Liver (tissue), 9 donors: ENCODE measurements around the gene TMSB4X. TPM values are rescaled to one million over a fixed set of nuclear protein-coding genes. Genes with fewer than 3 reads are reported as not detected.
"Not testable (repeated sequence)": the region's sequence is repeated elsewhere in the genome, so short reads cannot be mapped to it uniquely, and the experiment has no call there.

Experiments used
- DNase-seq: peaks from one replicate; pipeline ENCODE4 v3.0.0-alpha.2; 2017; ENCODE audit warnings: low spot score
- H3K27ac ChIP-seq, 2 donors: one replicate each; pipeline ENCODE4 v1.7.0; 2013; ENCODE audit warnings: inconsistent platforms in 2 of 2, low read length in 2 of 2, control low read depth in 1 of 2, low read depth in 1 of 2, mild to moderate bottlenecking in 1 of 2
- H3K27me3 ChIP-seq, 4 donors: one replicate each; pipeline versions ENCODE4 v1.6.1 to v1.7.0; 2013; ENCODE audit warnings: low read length in 3 of 4, inconsistent platforms in 1 of 4, mild to moderate bottlenecking in 1 of 4, moderate library complexity in 1 of 4; ENCODE audit not compliant: control insufficient read depth in 4 of 4, insufficient read depth in 4 of 4
- H3K36me3 ChIP-seq, 4 donors: one replicate each; pipeline versions ENCODE4 v1.6.1 to v1.7.0; 2013; ENCODE audit warnings: low read length in 3 of 4, mild to moderate bottlenecking in 3 of 4, low read depth in 1 of 4, moderate library complexity in 1 of 4; ENCODE audit not compliant: control insufficient read depth in 4 of 4, insufficient read depth in 3 of 4
- H3K4me1 ChIP-seq, 4 donors: one replicate each; pipeline versions ENCODE4 v1.6.1 to v1.7.0; 2013; ENCODE audit warnings: low read length in 3 of 4, mild to moderate bottlenecking in 3 of 4, moderate library complexity in 1 of 4; ENCODE audit not compliant: control insufficient read depth in 4 of 4, insufficient read depth in 4 of 4
- H3K4me3 ChIP-seq, 3 donors: one replicate each; pipeline versions ENCODE4 v1.6.1 to v1.7.0; 2013; ENCODE audit warnings: low read length in 3 of 3, control low read depth in 1 of 3, low read depth in 1 of 3, mild to moderate bottlenecking in 1 of 3
- H3K9ac ChIP-seq, 2 donors: one replicate each; pipeline ENCODE4 v1.7.0; 2013; ENCODE audit warnings: low read length in 2 of 2, mild to moderate bottlenecking in 2 of 2, moderate library complexity in 2 of 2, control low read depth in 1 of 2, low read depth in 1 of 2
- H3K9me3 ChIP-seq, 4 donors: one replicate each; pipeline versions ENCODE4 v1.6.1 to v1.7.0; 2013; ENCODE audit warnings: low read length in 3 of 4; ENCODE audit not compliant: control insufficient read depth in 4 of 4
- EGR1 ChIP-seq, 2 donors: IDR thresholded peaks; 2 replicates each; pipeline ENCODE4 v1.6.1; 2016 to 2018; ENCODE audit warnings: antibody characterized with exemption in 2 of 2, low read depth in 2 of 2
- FOXA1 ChIP-seq: IDR thresholded peaks from 2 replicates; pipeline ENCODE4 v1.6.1; 2016; ENCODE audit warnings: antibody characterized with exemption
- GABPA ChIP-seq, 2 donors: IDR thresholded peaks in 1 of 2; conservative IDR thresholded peaks in 1 of 2; 2 replicates each; pipeline ENCODE4 v1.6.1; 2016; ENCODE audit warnings: antibody characterized with exemption in 2 of 2, mild to moderate bottlenecking in 1 of 2, moderate library complexity in 1 of 2
- JUND ChIP-seq, 2 donors: IDR thresholded peaks; 2 replicates each; pipeline ENCODE4 v1.6.1; 2016; ENCODE audit warnings: antibody characterized with exemption in 2 of 2
- MAX ChIP-seq: IDR thresholded peaks from 2 replicates; pipeline ENCODE4 v1.6.1; 2016; ENCODE audit warnings: antibody characterized with exemption
- WGBS: extraction: QIAGEN DNeasy Blood & Tissue Kit; methylation state at CpG from one replicate; pipeline ENCODE4 v1.1.7; 2013; 5-methylcytosine and 5-hydroxymethylcytosine counted together
- polyA plus RNA-seq, 2 donors: library from polyadenylated mRNA; stranded (reverse) in 1 of 2; unstranded in 1 of 2; fragments of 200-250 nt in 1 of 2; fragments of >200 nt in 1 of 2; fragmentation: Nextera tagmentation in 1 of 2; extraction: Ambion mirVana in 1 of 2; gene quantifications; one replicate each; pipeline versions ENCODE4 v1.2.1 to v1.2.3, GENCODE V29; 2013 to 2015
- total RNA-seq, 2 donors: library from RNA; depleted of rRNA; stranded (reverse); fragments of >200 nt; gene quantifications; one replicate each; pipeline ENCODE4 v1.2.3, GENCODE V29; 2014
- donor health status: healthy.
- donor health status: healthy.
- donor health status: healthy.
- donor health status: healthy.
- donor health status: healthy.

The TMSB4X gene
- total and polyA plus RNA-seq, 4 donors, result 658 to 1,704 (median 816) TPM

GRCh38 chrX:12934850-12935249, 40.1 kb upstream of the TMSB4X start:
- Histone ChIP-seq H3K36me3 (no peaks in the 10 kb centered on the region), H3K9me3 (no peaks in the 10 kb centered on the region), H3K4me1 (no peaks in the 10 kb centered on the region), H3K27ac (no peak overlapping the region), H3K4me3 (no peak overlapping the region), H3K9ac (no peak overlapping the region), H3K27me3 (no peaks in the 10 kb centered on the region)
- 92% methylated on average over 5 of the region's 5 CpGs for WGBS
- no peak for TF ChIP-seq EGR1 (IDR thresholded peaks at IDR 0.05; ENCODE audit: low read depth in 2 of 2)
- no peak for TF ChIP-seq FOXA1
- TF ChIP-seq MAX, result no peak
- no peak for DNase-seq

GRCh38 chrX:12936947-12937346, 38.0 kb upstream of the TMSB4X start:
- Histone ChIP-seq H3K9ac (no peak overlapping the region), H3K4me3 (no peak overlapping the region), H3K27me3 (no peaks in the 10 kb centered on the region), H3K27ac (no peak overlapping the region), H3K9me3 (no peaks in the 10 kb centered on the region), H3K4me1 (no peaks in the 10 kb centered on the region), H3K36me3 (no peaks in the 10 kb centered on the region)
- 100% methylated on average over 1 of the region's 1 CpG for WGBS
- no peak for TF ChIP-seq FOXA1
- no peak for TF ChIP-seq GABPA (IDR thresholded peaks at IDR 0.05 in 1 of 2, conservative IDR thresholded peaks at IDR 0.05 in 1 of 2)
- TF ChIP-seq JUND (IDR thresholded peaks at IDR 0.05), result no peak
- no peak for DNase-seq

GRCh38 chrX:12940471-12940870, 34.4 kb upstream of the TMSB4X start:
- not testable (repeated sequence) for H3K9me3 ChIP-seq, H3K27me3 ChIP-seq, H3K4me3 ChIP-seq, DNase-seq, H3K27ac ChIP-seq, H3K4me1 ChIP-seq, H3K36me3 ChIP-seq, H3K9ac ChIP-seq
- 93% methylated on average over 9 of the region's 9 CpGs for WGBS

GRCh38 chrX:12943592-12943991, 31.3 kb upstream of the TMSB4X start:
- 72% methylated on average over 4 of the region's 6 CpGs for WGBS
- not testable (repeated sequence) for H3K27me3 ChIP-seq, H3K9me3 ChIP-seq, H3K27ac ChIP-seq, DNase-seq, H3K4me3 ChIP-seq, H3K9ac ChIP-seq, H3K36me3 ChIP-seq
- H3K4me1 ChIP-seq, result peaks cover 4 to 12% (median 9%) of the 10 kb centered on the region in 4 donors

- not testable (repeated sequence) for H3K36me3 ChIP-seq, H3K4me3 ChIP-seq, H3K27ac ChIP-seq, DNase-seq, H3K9me3 ChIP-seq, H3K27me3 ChIP-seq, H3K9ac ChIP-seq
- H3K4me1 ChIP-seq, result peaks cover 4 to 12% (median 9%) of the 10 kb centered on the region in 4 donors
- WGBS, result 83% methylated on average over 2 of the region's 4 CpGs
Measured at GRCh38 chrX:12944452-12944851, 30.5 kb upstream of the TMSB4X start.
